ENCODE data around the gene PFN3. TPM values are rescaled to one million over a fixed set of nuclear protein-coding genes. Genes with fewer than 3 reads are reported as not detected.

Gene PFN3
- total RNA-seq, 1 donor from 2014 or later, result not detected

GRCh38 chr5:177431317-177432142, 31.1 kb upstream of the PFN3 start:
- Mint-ChIP-seq H3K4me3 (ENCODE audit: low read depth) (no peak overlapping the region), H3K36me3 (ENCODE audit: insufficient read depth) (peaks cover 2% of the 10 kb centered on the region)

GRCh38 chr5:177430972-177431316, 30.5 kb upstream of the PFN3 start:
- Mint-ChIP-seq H3K4me1 (ENCODE audit: low read depth) (peaks cover 6% of the 10 kb centered on the region), H3K4me3 (ENCODE audit: low read depth) (no peak overlapping the region), H3K36me3 (ENCODE audit: insufficient read depth) (peaks cover 2% of the 10 kb centered on the region), H3K27ac (no peak overlapping the region), H3K9me3 (ENCODE audit: low read depth) (no peaks in the 10 kb centered on the region), H3K27me3 (no peaks in the 10 kb centered on the region)
- DNase-seq (ENCODE audit: low spot score, unreplicated experiment), result no peak
- no peak for TF ChIP-seq CTCF (IDR thresholded peaks at IDR 0.05; ENCODE audit: unreplicated experiment)

More at GRCh38 chr5:177431317-177432142, 31.1 kb upstream of the PFN3 start:
- Mint-ChIP-seq H3K9me3 (ENCODE audit: low read depth) (no peaks in the 10 kb centered on the region), H3K4me1 (ENCODE audit: low read depth) (peaks cover 6% of the 10 kb centered on the region), H3K27ac (no peak overlapping the region), H3K27me3 (no peaks in the 10 kb centered on the region)
- TF ChIP-seq CTCF (IDR thresholded peaks at IDR 0.05; ENCODE audit: unreplicated experiment), result no peak
- no peak for DNase-seq (ENCODE audit: low spot score, unreplicated experiment)

GRCh38 chr5:177430140-177430951, 29.9 kb upstream of the PFN3 start:
- no peak for DNase-seq (ENCODE audit: low spot score, unreplicated experiment)
- Mint-ChIP-seq H3K36me3 (ENCODE audit: insufficient read depth) (peaks cover 2% of the 10 kb centered on the region), H3K27ac (no peak overlapping the region), H3K4me3 (ENCODE audit: low read depth) (no peak overlapping the region), H3K9me3 (ENCODE audit: low read depth) (no peaks in the 10 kb centered on the region), H3K4me1 (ENCODE audit: low read depth) (peaks cover 6% of the 10 kb centered on the region), H3K27me3 (no peaks in the 10 kb centered on the region)
- no peak for TF ChIP-seq CTCF (IDR thresholded peaks at IDR 0.05; ENCODE audit: unreplicated experiment)

GRCh38 chr5:177429248-177430040, 29.0 kb upstream of the PFN3 start:
- Mint-ChIP-seq H3K27me3 (peaks cover 1% of the 10 kb centered on the region), H3K4me3 (ENCODE audit: low read depth) (no peak overlapping the region), H3K36me3 (ENCODE audit: insufficient read depth) (peaks cover 1% of the 10 kb centered on the region), H3K9me3 (ENCODE audit: low read depth) (no peaks in the 10 kb centered on the region), H3K4me1 (ENCODE audit: low read depth) (peaks cover 6% of the 10 kb centered on the region), H3K27ac (peak overlapping the region; percentile 56)
- DNase-seq (ENCODE audit: low spot score, unreplicated experiment), result no peak
- TF ChIP-seq CTCF (IDR thresholded peaks at IDR 0.05; ENCODE audit: unreplicated experiment), result no peak

Data from progenitor cell of endocrine pancreas (in vitro differentiated cells).